ENCODE measurements around the gene SLC22A17.
"Not testable (repeated sequence)": the region's sequence is repeated elsewhere in the genome, so short reads cannot be mapped to it uniquely, and the experiment has no call there.

SLC22A17 gene

GRCh38 chr14:23352506-23353432 lies at the start of gene SLC22A17:
Gene SLC22A17, minus strand, starts transcription at chr14:23352887.
- peak; percentile 17 for DNase-seq (ENCODE audit: low read depth)

DNA sequence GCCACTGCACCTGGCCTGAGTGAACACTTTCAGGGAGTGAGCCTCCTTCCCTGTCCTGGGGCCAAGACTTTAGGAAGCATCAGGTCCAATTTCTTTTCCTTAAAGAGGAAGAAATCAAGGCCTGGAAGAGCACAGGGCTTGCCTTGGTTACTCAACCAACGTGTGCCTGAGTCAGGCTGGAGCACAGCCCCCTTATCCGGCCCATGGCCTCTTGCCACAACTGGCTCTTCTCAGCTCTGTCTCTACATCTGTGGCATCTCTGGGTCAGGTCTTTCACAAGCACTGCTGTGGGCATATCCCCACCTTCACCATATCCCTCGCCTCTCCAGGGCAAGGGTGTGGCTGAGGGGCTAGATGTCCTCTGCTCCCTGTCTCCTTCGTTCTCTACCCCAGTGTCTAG lies 48.6 kb upstream of the SLC22A17 start:
- DNase-seq (ENCODE audit: low read depth), result no peak

GRCh38 chr14:23400496-23401149 lies 47.9 kb upstream of the SLC22A17 start:
- DNase-seq (ENCODE audit: low read depth), result not testable (repeated sequence)

- no peak for DNase-seq (ENCODE audit: low read depth)
Measured at GRCh38 chr14:23399591-23399990, 46.9 kb upstream of the SLC22A17 start.

DNA sequence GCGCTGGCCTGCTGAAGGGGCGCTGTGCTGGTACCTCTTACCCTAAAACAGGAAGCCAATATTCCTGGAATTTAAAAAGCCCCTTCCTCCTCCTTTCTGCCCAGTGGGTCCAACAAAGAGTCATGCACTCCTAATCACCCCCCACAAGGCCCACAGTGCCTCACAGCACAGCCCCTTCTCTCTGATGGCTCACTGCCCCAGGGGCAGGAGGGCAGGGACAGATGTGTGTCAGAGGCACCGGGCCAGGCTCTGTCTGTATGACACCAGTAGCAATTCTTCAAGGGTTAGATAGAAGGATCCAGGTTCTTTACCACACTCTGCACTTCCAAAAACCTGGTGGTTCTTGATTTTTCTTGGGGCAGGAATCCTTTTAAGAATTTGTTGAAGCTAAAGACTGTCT lies 46.4 kb upstream of the SLC22A17 start:
- DNase-seq (ENCODE audit: low read depth), result no peak

GRCh38 chr14:23398348-23398747 lies 45.7 kb upstream of the SLC22A17 start:
- no peak for DNase-seq (ENCODE audit: low read depth)

DNA sequence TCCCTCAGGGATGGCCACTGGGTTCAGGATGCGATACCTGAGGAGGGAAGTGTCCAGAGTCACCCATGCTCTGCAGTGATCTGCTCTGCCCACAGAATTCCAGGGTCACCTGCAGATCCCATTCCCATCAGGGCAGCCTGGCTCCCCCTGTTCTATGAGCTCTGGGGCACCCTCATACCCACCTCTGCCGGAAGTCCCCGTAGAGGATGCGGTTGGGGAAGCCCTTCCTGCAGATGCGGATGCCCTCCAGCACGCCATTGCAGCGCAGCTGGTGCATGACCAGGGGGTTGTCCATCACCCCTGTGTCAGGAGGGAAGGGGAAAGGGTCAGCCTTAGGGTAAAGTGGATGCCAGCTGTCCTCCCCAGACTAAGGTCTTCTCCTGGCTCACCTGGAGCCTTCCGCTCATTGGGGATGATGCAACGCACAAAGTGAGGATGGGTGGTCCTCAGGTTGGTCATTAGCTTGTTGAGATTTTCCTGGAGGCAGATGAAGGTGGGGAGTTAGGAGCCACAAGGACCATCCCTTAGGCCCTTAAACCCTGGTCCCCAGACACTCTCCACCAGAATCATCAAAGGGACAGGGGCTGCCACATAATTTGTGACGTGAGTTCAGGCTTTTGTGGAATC lies 44.2 kb upstream of the SLC22A17 start:
- DNase-seq (ENCODE audit: low read depth), result no peak

DNA sequence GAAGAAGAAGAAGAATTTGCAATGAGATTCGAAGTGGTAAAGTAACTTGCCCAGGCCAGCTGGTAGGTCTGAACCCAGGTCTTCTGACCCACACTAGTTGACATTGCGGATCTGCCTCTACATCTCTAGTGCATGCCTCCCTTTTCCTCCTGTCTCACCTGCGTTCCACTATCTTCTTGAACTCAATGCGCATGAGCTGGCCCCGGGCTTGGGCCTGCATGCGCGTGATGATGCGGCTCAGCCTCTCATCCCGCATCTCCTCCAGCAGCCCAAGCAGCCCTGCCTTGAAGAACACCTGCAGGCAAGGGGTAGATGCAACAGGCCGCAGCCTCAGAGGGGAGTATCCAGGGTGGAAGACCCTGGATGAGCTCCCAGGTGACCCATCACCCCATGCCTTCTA lies 43.4 kb upstream of the SLC22A17 start:
- DNase-seq (ENCODE audit: low read depth), result no peak

DNA sequence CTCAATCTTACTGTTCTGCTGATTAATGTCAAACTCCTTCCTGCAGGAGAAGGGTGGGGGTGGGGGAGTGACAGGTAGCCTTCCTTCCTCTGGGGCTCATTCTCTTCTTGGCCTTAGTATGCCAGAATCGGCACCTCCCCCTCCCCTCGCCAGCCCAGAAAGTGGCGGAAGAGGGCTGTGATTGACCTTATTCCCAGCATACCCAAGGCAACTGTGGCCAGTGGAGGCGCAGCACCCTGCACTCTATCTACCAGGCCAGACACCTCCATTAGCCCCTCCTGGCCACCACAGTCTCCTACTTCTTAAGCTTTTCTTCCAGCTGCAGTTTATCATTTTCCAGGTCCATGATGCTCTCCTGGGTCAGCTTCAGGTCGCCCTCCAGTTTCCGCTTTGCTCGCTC lies 39.9 kb upstream of the SLC22A17 start:
- DNase-seq (ENCODE audit: low read depth), result no peak

GRCh38 chr14:23389871-23390270 lies 37.2 kb upstream of the SLC22A17 start:
- not testable (repeated sequence) for DNase-seq (ENCODE audit: low read depth)

GRCh38 chr14:23389396-23389795 lies 36.7 kb upstream of the SLC22A17 start:
- DNase-seq (ENCODE audit: low read depth), result no peak

- DNase-seq (ENCODE audit: low read depth), result no peak
Measured at GRCh38 chr14:23388996-23389395, 36.3 kb upstream of the SLC22A17 start.

DNA sequence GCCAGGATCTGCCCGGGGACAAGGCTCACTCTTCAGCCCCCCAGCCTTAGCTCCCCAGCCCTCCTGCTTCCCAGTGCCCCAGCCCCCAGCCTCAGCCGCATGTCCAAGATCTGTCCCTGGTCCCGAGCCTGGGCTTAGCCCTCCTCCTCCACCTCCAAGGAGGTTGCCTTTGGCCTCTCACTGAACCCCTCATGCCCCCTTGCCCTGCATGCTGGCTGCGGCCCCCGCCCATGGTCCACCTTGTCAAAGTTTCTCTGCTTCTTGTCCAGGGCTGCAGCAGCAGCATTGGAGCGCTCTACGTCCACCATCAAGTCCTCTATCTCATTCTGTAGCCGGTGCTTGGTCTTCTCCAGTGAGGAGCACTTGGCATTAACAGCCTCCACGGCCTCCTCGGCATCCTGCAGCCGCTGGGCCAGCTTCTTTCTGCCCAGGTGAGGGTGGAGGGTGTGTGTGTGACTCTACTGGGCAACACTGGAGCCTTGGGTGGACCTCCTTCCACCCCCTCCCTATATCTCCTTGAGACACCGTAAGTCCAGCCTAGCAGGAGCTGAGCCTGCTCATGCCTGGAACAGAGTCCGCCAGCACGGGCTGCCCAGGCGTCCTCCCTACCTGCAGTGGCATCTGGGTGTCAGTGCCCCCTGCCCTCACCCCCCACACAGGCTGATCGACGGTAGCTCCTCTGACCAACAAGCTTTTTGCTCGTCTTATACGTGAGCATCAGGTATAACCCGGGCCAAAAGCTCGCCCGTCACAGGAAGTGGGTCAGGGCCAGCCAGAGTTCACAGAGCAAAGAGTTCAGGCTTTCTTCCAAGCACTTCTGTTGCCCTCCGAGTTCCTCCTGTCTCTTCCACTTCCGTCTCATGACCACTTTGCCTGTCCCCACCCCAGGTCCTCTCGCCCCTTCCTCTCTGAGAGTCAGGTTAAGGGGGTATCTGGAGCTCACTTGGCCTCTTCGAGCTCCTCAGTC lies 35.5 kb upstream of the SLC22A17 start:
- no peak for DNase-seq (ENCODE audit: low read depth)

GRCh38 chr14:23386999-23387398 lies 34.3 kb upstream of the SLC22A17 start:
- DNase-seq (ENCODE audit: low read depth), result no peak

GRCh38 chr14:23386266-23386657 lies 33.6 kb upstream of the SLC22A17 start:
- not testable (repeated sequence) for DNase-seq (ENCODE audit: low read depth)

- no peak for DNase-seq (ENCODE audit: low read depth)
Measured at GRCh38 chr14:23385642-23386265, 33.1 kb upstream of the SLC22A17 start.

DNA sequence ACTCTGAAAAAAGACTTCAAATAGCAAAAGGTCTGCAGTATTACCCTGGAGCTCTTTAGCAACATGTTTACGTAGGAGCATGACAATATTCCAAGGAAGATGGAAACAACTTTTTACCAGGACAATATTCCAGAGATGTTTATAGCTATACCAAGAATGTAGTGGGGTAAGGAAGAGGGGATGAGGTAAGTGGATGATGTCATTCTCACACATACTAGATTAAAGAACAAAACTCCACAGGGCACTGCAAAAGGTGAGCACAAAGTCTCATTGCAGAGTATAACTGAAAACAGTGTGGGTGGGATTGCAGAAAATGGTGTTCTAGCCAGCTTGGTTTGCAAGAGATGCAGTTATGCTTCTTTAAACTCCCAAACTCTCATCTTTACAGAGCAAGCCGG lies 32.6 kb upstream of the SLC22A17 start:
- no peak for DNase-seq (ENCODE audit: low read depth)

DNA sequence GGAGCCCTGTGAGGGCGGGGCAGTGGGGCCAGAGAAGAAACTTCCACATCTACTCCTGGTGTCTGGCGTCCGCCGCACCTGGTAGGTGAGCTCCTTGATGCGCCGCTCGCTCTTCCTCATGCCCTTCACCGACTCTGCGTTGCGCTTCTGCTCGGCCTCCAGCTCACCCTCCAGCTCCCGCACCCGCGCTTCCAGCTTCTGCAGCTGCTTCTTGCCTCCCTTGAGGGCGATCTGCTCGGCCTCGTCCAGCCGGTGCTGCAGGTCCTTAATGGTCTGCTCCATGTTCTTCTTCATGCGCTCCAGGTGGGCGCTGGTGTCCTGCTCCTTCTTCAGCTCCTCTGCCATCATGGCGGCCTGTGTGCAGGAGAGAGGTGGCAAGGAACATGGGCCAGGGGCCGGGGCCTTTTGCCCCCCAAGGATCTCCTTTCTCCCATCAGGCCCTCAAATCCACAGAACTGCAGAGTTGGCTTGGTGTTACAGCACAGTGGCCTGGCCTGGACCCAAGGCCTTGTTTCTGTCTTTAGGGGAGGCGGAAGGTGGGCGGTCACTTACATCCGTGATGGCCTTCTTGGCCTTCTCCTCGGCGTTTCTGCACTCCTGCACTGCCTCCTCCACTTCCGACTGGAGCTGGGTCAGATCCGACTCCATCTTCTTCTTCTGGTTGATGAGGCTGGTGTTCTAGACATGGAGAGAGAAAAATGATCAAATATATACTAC lies 31.8 kb upstream of the SLC22A17 start:
- DNase-seq (ENCODE audit: low read depth), result no peak

- no peak for DNase-seq (ENCODE audit: low read depth)
Measured at GRCh38 chr14:23382731-23383440, 30.2 kb upstream of the SLC22A17 start.

- DNase-seq (ENCODE audit: low read depth), result no peak
Measured at GRCh38 chr14:23382276-23382675, 29.6 kb upstream of the SLC22A17 start.
